H9 (cell line): Measurements from ENCODE around the gene FHIT. TPM values are rescaled to one million over a fixed set of nuclear protein-coding genes. Genes with fewer than 3 reads are reported as not detected.

ENCODE experiments used
- DNase-seq: peaks from one replicate; pipeline ENCODE4 v3.0.0-alpha.2; 2017
- H2AFZ ChIP-seq: one replicate; pipeline ENCODE4 v1.6.1; 2013; ENCODE audit warnings: mild to moderate bottlenecking, low read length, control low read depth, moderate library complexity
- H2AK5ac ChIP-seq: 2 replicates; pipeline ENCODE4 v1.6.1; 2013; ENCODE audit warnings: low read length, control low read depth, mixed read lengths; ENCODE audit not compliant: insufficient read length
- H2BK120ac ChIP-seq: one replicate; pipeline ENCODE4 v1.6.1; 2013; ENCODE audit warnings: low read depth, mild to moderate bottlenecking, low read length, control low read depth, inconsistent platforms; ENCODE audit not compliant: poor library complexity, severe bottlenecking
- H2BK12ac ChIP-seq: 2 replicates; pipeline ENCODE4 v1.6.1; 2013; ENCODE audit warnings: low read length, control low read depth, mixed read lengths, low read depth; ENCODE audit not compliant: insufficient read length
- H2BK15ac ChIP-seq: 2 replicates; pipeline ENCODE4 v1.6.1; 2013; ENCODE audit warnings: low read depth, low read length, control low read depth
- H2BK20ac ChIP-seq: one replicate; pipeline ENCODE4 v1.6.1; 2013; ENCODE audit warnings: low read depth, mild to moderate bottlenecking, low read length, control low read depth, inconsistent platforms; ENCODE audit not compliant: poor library complexity, severe bottlenecking
- H2BK5ac ChIP-seq: 2 replicates; pipeline ENCODE4 v1.6.1; 2013; ENCODE audit warnings: low read length, control low read depth, mixed read lengths; ENCODE audit not compliant: insufficient read length
- H3K14ac ChIP-seq: 2 replicates; pipeline ENCODE4 v1.6.1; 2013; ENCODE audit warnings: low read length, control low read depth; ENCODE audit not compliant: insufficient read depth
- H3K18ac ChIP-seq: 2 replicates; pipeline ENCODE4 v1.6.1; 2013; ENCODE audit warnings: low read depth, mild to moderate bottlenecking, mixed read lengths, low read length, control low read depth; ENCODE audit not compliant: insufficient read length
- H3K23ac ChIP-seq: 2 replicates; pipeline ENCODE4 v1.6.1; 2013; ENCODE audit warnings: low read length, control low read depth, mixed read lengths, low read depth; ENCODE audit not compliant: insufficient read length
- H3K23me2 ChIP-seq: 2 replicates; pipeline ENCODE4 v1.6.1; 2013; ENCODE audit warnings: low read depth, mild to moderate bottlenecking, mixed read lengths, low read length, control low read depth; ENCODE audit not compliant: insufficient read length, poor library complexity, severe bottlenecking
- H3K27ac ChIP-seq: 2 replicates; pipeline ENCODE4 v1.5.1; 2013; ENCODE audit warnings: low read length, control low read depth, mixed read lengths, low read depth; ENCODE audit not compliant: insufficient read length
- H3K27me3 ChIP-seq: 2 replicates; pipeline ENCODE4 v1.6.1; 2013; ENCODE audit warnings: low read length, control low read depth, inconsistent platforms; ENCODE audit not compliant: insufficient read depth
- H3K4ac ChIP-seq: 2 replicates; pipeline ENCODE4 v1.6.1; 2013; ENCODE audit warnings: low read depth, mild to moderate bottlenecking, control low read depth, inconsistent platforms, low read length, moderate library complexity
- H3K4me1 ChIP-seq: 2 replicates; pipeline ENCODE4 v1.6.1; 2013; ENCODE audit warnings: low read length, control low read depth, inconsistent platforms; ENCODE audit not compliant: insufficient read depth
- H3K4me2 ChIP-seq: 2 replicates; pipeline ENCODE4 v1.6.1; 2013; ENCODE audit warnings: low read length, control low read depth, mixed read lengths; ENCODE audit not compliant: insufficient read length, insufficient read depth
- H3K56ac ChIP-seq: 2 replicates; pipeline ENCODE4 v1.6.1; 2013; ENCODE audit warnings: low read depth, mild to moderate bottlenecking, mixed read lengths, low read length, control low read depth; ENCODE audit not compliant: insufficient read length
- H3K79me1 ChIP-seq: 2 replicates; pipeline ENCODE4 v1.6.1; 2013; ENCODE audit warnings: low read depth, mild to moderate bottlenecking, moderate library complexity, low read length, control low read depth, inconsistent platforms; ENCODE audit not compliant: insufficient read depth, poor library complexity, severe bottlenecking
- H3K79me2 ChIP-seq: 2 replicates; pipeline ENCODE4 v1.6.1; 2013; ENCODE audit warnings: low read length, control low read depth, inconsistent platforms; ENCODE audit not compliant: insufficient read depth
- H3K9ac ChIP-seq: 2 replicates; pipeline ENCODE4 v1.6.1; 2013; ENCODE audit warnings: low read length, control low read depth, mixed read lengths; ENCODE audit not compliant: insufficient read length; ENCODE audit errors: extremely low read depth
- H3K9me3 ChIP-seq: one replicate; pipeline ENCODE4 v1.6.1; 2013; ENCODE audit warnings: low read depth, low read length, inconsistent platforms; ENCODE audit not compliant: control insufficient read depth
- H3T11ph ChIP-seq: one replicate; pipeline ENCODE4 v1.6.1; 2013; ENCODE audit warnings: mild to moderate bottlenecking, low read length, control low read depth, inconsistent platforms
- H4K20me1 ChIP-seq: one replicate; pipeline ENCODE4 v1.6.1; 2013; ENCODE audit not compliant: control insufficient read depth, insufficient read length, insufficient read depth
- H4K5ac ChIP-seq: 2 replicates; pipeline ENCODE4 v1.6.1; 2013; ENCODE audit warnings: low read depth, mild to moderate bottlenecking, mixed read lengths, low read length, control low read depth; ENCODE audit not compliant: insufficient read length
- H4K8ac ChIP-seq: replicated peaks from 2 replicates; pipeline ENCODE4 v1.6.1; 2013; ENCODE audit warnings: low read length, control low read depth, mixed read lengths, low read depth; ENCODE audit not compliant: insufficient read length
- H4K91ac ChIP-seq: 2 replicates; pipeline ENCODE4 v1.6.1; 2013; ENCODE audit warnings: low read depth, mild to moderate bottlenecking, moderate library complexity, mixed read lengths, low read length, control low read depth; ENCODE audit not compliant: insufficient read length
- H3K27ac Mint-ChIP-seq, 3 experiments: 2 replicates in 2 of 3; 3 replicates in 1 of 3; pipeline ENCODE4 v1.8.0; 2020 to 2021; ENCODE audit warnings: mixed read lengths in 3 of 3, mild to moderate bottlenecking in 1 of 3, moderate library complexity in 1 of 3
- H3K27me3 Mint-ChIP-seq: 2 replicates; pipeline ENCODE4 v1.8.0; 2021; ENCODE audit warnings: low read depth, mild to moderate bottlenecking, moderate library complexity, mixed read lengths
- H3K36me3 Mint-ChIP-seq, 3 experiments: 2 replicates in 2 of 3; 3 replicates in 1 of 3; pipeline ENCODE4 v1.8.0; 2020 to 2021; ENCODE audit warnings: low read depth in 3 of 3, mixed read lengths in 3 of 3; ENCODE audit not compliant: insufficient read depth in 1 of 3
- H3K4me1 Mint-ChIP-seq, 2 experiments: 2 replicates each; pipeline ENCODE4 v1.8.0; 2020; ENCODE audit warnings: mixed read lengths in 2 of 2
- H3K4me3 Mint-ChIP-seq, 2 experiments: 2 replicates in 1 of 2; 3 replicates in 1 of 2; pipeline ENCODE4 v1.8.0; 2020 to 2021; ENCODE audit warnings: mild to moderate bottlenecking in 2 of 2, mixed read lengths in 2 of 2, moderate library complexity in 1 of 2
- H3K9me3 Mint-ChIP-seq, 2 experiments: 2 replicates in 1 of 2; 3 replicates in 1 of 2; pipeline ENCODE4 v1.8.0; 2020; ENCODE audit warnings: mild to moderate bottlenecking in 2 of 2, mixed read lengths in 2 of 2, moderate library complexity in 1 of 2
- WGBS: extraction: QIAGEN DNeasy Blood & Tissue Kit; methylation state at CpG from one replicate; pipeline ENCODE4 v1.1.7; 2013; ENCODE audit warnings: missing lambda C conversion rate, low lambda C conversion rate, mixed read lengths; ENCODE audit not compliant: insufficient read length; ENCODE audit errors: extremely low coverage; 5-methylcytosine and 5-hydroxymethylcytosine counted together
- total RNA-seq: library from RNA; stranded (reverse); gene quantifications from 2 replicates; pipeline ENCODE4 v1.2.1, GENCODE V29; 2021
- TF ChIP-seq, protein P1 (sequence below): fragments of 200-600 bp; sonication (generic); conservative IDR thresholded peaks from 3 replicates; pipeline ENCODE4 v1.8.0; 2021; ENCODE audit warnings: antibody characterized with exemption, mild to moderate bottlenecking

The FHIT gene
- total RNA-seq, 1 experiment from 2014 or later: 3.0 TPM

DNA sequence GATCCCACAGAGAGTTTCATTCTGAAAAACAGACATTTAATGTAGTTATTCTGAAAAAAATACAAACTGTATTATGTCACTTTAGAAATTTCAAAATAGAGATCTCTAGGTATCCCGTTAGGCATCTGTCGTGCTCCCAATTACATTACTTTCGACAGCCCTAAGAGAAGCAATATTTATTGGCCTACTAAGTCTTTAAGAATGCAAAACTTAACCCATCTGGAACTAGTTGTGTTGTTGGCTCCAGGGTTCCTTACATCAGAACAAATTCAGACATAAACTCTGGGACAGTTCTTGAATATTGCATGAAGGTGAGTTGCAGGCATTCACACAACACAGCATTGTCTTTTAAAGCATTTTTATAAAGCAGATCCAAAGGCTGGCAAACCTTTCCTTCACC, 498.4 kb downstream of the FHIT start:
- H3K27ac ChIP-seq: no peak overlapping the region
- Mint-ChIP-seq H3K4me3 (no peak overlapping the region), H3K9me3 (peaks cover 22 to 30% of the 10 kb centered on the region in 2 experiments), H3K36me3 (peaks cover 20 to 27% (median 20%) of the 10 kb centered on the region in 3 experiments), H3K27me3 (peaks cover 2% of the 10 kb centered on the region; the same call in 1 of the 2 replicates), H3K4me1 (peaks cover 22 to 27% of the 10 kb centered on the region in 2 experiments), H3K27ac (no peak overlapping the region)
- no peaks in the 10 kb centered on the region for H3K27me3 ChIP-seq
- H3K79me1 ChIP-seq: no peaks in the 10 kb centered on the region
- TF ChIP-seq, protein P1, sequence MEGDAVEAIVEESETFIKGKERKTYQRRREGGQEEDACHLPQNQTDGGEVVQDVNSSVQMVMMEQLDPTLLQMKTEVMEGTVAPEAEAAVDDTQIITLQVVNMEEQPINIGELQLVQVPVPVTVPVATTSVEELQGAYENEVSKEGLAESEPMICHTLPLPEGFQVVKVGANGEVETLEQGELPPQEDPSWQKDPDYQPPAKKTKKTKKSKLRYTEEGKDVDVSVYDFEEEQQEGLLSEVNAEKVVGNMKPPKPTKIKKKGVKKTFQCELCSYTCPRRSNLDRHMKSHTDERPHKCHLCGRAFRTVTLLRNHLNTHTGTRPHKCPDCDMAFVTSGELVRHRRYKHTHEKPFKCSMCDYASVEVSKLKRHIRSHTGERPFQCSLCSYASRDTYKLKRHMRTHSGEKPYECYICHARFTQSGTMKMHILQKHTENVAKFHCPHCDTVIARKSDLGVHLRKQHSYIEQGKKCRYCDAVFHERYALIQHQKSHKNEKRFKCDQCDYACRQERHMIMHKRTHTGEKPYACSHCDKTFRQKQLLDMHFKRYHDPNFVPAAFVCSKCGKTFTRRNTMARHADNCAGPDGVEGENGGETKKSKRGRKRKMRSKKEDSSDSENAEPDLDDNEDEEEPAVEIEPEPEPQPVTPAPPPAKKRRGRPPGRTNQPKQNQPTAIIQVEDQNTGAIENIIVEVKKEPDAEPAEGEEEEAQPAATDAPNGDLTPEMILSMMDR: no peak
- no peak overlapping the region for H2BK15ac ChIP-seq
- no peak overlapping the region for H3K4ac ChIP-seq
- no peak overlapping the region for H3K9ac ChIP-seq
- no peak overlapping the region for H2BK5ac ChIP-seq
- H3K4me1 ChIP-seq: 0 out of 2 replicates have a peak, but pooled peaks cover 6% of the 10 kb centered on the region
- WGBS: no CpG with 5 or more reads among the region's 3 CpGs
- H2BK120ac ChIP-seq: no peak overlapping the region
- H3K23me2 ChIP-seq: no peaks in the 10 kb centered on the region
- H2BK12ac ChIP-seq: no peak overlapping the region
- no peak for DNase-seq
- no peak overlapping the region for H4K8ac ChIP-seq
- no peak overlapping the region for H2BK20ac ChIP-seq
- peaks cover 20% of the 10 kb centered on the region for H3K9me3 ChIP-seq
- no peak overlapping the region for H2AK5ac ChIP-seq
- no peak overlapping the region for H3K18ac ChIP-seq
- H3K79me2 ChIP-seq: no peaks in the 10 kb centered on the region
- no peak overlapping the region for H3K14ac ChIP-seq
- no peak overlapping the region for H3K4me2 ChIP-seq
- H2AFZ ChIP-seq: no peak overlapping the region
- H4K91ac ChIP-seq: no peak overlapping the region
- H4K5ac ChIP-seq: no peak overlapping the region
- H3K56ac ChIP-seq: no peak overlapping the region
- no peak overlapping the region for H3T11ph ChIP-seq
- H4K20me1 ChIP-seq: no peaks in the 10 kb centered on the region
- H3K23ac ChIP-seq: no peak overlapping the region
